Measurements from ENCODE around the gene DNAH2. TPM values are rescaled to one million over a fixed set of nuclear protein-coding genes. Genes with fewer than 3 reads are reported as not detected.

DNAH2 gene
- total and polyA plus RNA-seq, 9 of the 15 experiments (the other 6 are each of a cell fraction or from before 2014, with no cell fraction given): 0.03 TPM; not detected in 8

DNA sequence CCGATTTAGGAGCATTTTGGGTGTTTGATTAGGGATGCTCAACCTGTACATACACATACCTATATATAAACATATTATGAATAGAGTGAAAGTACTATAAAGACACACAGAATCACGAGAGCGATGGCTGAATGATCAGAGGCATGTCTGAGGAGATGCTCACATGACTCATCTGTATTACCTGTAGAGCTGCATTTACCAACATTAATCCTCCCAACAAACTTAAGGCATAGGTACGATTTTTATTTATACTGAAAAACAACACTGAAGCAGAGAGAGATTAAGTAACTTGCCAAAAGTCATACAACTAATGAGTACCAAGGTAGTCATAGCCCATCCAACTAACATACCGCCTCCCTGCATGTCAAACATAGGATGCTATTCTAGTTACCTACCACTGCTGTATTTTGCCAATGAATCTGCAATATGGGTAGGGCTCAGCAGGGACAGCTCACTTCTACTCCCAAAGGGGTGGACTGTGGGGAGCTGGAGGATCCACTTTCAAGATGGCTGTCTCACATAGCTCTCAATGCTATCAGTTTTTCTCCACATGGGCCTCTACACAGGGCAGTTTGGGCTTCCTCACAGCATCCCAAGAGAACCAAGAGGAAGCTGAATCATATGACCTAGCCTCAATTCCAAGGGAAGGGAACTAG lies 147.6 kb downstream of the DNAH2 start:
- CTCF ChIA-PET (ENCODE audit: low intra/inter-chr PET ratio): no interaction called here
- H3K27me3 ChIP-seq (ENCODE audit: control insufficient read depth in 2 of 2, insufficient read depth in 2 of 2, low read length in 2 of 2): no peaks in the 10 kb centered on the region
- no peaks in the 10 kb centered on the region for H3K9me1 ChIP-seq (ENCODE audit: control insufficient read depth, insufficient read depth, low read length)
- H4K20me1 ChIP-seq (replicated peaks; ENCODE audit: control insufficient read depth, insufficient read depth, low read length): no peaks in the 10 kb centered on the region
- H3K36me3 ChIP-seq (ENCODE audit: control insufficient read depth, insufficient read depth, low read length): peaks cover 21% of the 10 kb centered on the region; the same call in 2 of the 3 replicates
- H3K4me2 ChIP-seq (ENCODE audit: insufficient read depth, low read length): no peak overlapping the region
- POLR2A ChIA-PET: interaction anchor here (1.0 to 1.4 kb wide), 3 partner anchors 9 to 118 kb away, joined by 3 to 5 read pairs (median 4); no protein-coding TSS in a partner anchor
- H3K9me3 ChIP-seq (replicated peaks; ENCODE audit: control insufficient read depth, insufficient read depth, low read depth, low read length): no peaks in the 10 kb centered on the region
- WGBS (ENCODE audit: insufficient coverage, low coverage, missing lambda C conversion rate): 92% methylated on average over 4 of the region's 5 CpGs
- no peak overlapping the region for H3K27ac ChIP-seq (ENCODE audit: extremely low read depth, low read depth, low read length)
- H3K79me2 ChIP-seq (ENCODE audit: control insufficient read depth, insufficient read depth, low read length): no peaks in the 10 kb centered on the region; the same call in 2 of the 3 replicates
- TF ChIP-seq KDM2B (CRISPR knock-in tag; IDR thresholded peaks at IDR 0.05): no peak
- TF ChIP-seq PRDM10 (IDR thresholded peaks at IDR 0.05; ENCODE audit: partially characterized antibody): peak; percentile 25
- TF ChIP-seq YY1 (IDR thresholded peaks at IDR 0.05; ENCODE audit: borderline replicate concordance in 1 of 3, control insufficient read depth in 1 of 3, extremely low read depth in 1 of 3, insufficient read depth in 3 of 3, insufficient read length in 1 of 3, insufficient replicate concordance in 2 of 3, low read depth in 1 of 3, low read length in 2 of 3): peak in 1 of 3 experiments; percentile 64
- H3K4me1 ChIP-seq (replicated peaks in 1 of 2; ENCODE audit: control insufficient read depth in 2 of 2, insufficient read depth in 2 of 2, low read length in 2 of 2): no peaks in the 10 kb centered on the region; a peak in 1 of 5 replicates
- DNase-seq (ENCODE audit: extremely low read depth in 1 of 4, low spot score in 3 of 4) (no peak), FAIRE-seq (no peak), ATAC-seq (no peak)
- H3K4me3 ChIP-seq: no peak overlapping the region
- intact Hi-C loops (cut with micrococcal nuclease) (no loop called here), in situ Hi-C loops (cut with MboI) (no loop called here)
- H2AFZ ChIP-seq (ENCODE audit: low read depth, low read length): no peak overlapping the region
- no peak overlapping the region for H3K9ac ChIP-seq (ENCODE audit: insufficient read depth in 1 of 2, low read depth in 2 of 2, low read length in 2 of 2)
- no TSS peak for BruUV-seq (replicated peaks)

Data from K562 (cell line).